Neuron (in vitro differentiated cells): ENCODE data around the gene HTR2B.

Source experiments
- H2AFZ ChIP-seq: one replicate; pipeline ENCODE4 v1.6.1; 2013; ENCODE audit warnings: low read depth, mild to moderate bottlenecking, inconsistent platforms, low read length, moderate library complexity
- H3K27me3 ChIP-seq: one replicate; pipeline ENCODE4 v1.6.1; 2013; ENCODE audit warnings: low read length; ENCODE audit not compliant: insufficient read depth
- H3K36me3 ChIP-seq: one replicate; pipeline ENCODE4 v1.6.1; 2013; ENCODE audit warnings: low read length; ENCODE audit not compliant: insufficient read depth
- H3K4me1 ChIP-seq: one replicate; pipeline ENCODE4 v1.6.1; 2013; ENCODE audit warnings: low read length; ENCODE audit not compliant: insufficient read depth
- H3K4me3 ChIP-seq: 2 replicates; pipeline ENCODE4 v1.5.1; 2013; ENCODE audit warnings: mild to moderate bottlenecking, low read length, moderate library complexity
- H3K9me3 ChIP-seq: one replicate; pipeline ENCODE4 v1.6.1; 2013; ENCODE audit warnings: low read length

The HTR2B gene

GRCh38 chr2:231058761-231059550 lies 65.9 kb downstream of the HTR2B start:
- H3K4me3 ChIP-seq, result no peak overlapping the region
- H3K4me1 ChIP-seq, result peaks cover 23% of the 10 kb centered on the region
- H2AFZ ChIP-seq, result no peak overlapping the region
- H3K36me3 ChIP-seq, result peaks cover 30% of the 10 kb centered on the region
- no peaks in the 10 kb centered on the region for H3K27me3 ChIP-seq
- H3K9me3 ChIP-seq, result no peaks in the 10 kb centered on the region
